Calu3 (cell line): ENCODE results near the gene LRMDA. TPM values are rescaled to one million over a fixed set of nuclear protein-coding genes. Genes with fewer than 3 reads are reported as not detected.

Source experiments
- BruUV-seq: library from RNA; stranded (reverse); fragments of 400-500 nt; replicated peaks from 2 replicates; lab custom pipeline; 2021; lab: Mats Ljungman, UMichigan
- CTCF ChIA-PET: fragments of 300-600 bp; sonication (Branson Sonifier 250); formaldehyde crosslinking; loops from one replicate; lab custom pipeline; 2022; ENCODE audit warnings: antibody characterized with exemption; lab: Charles Lee
- DNase-seq: peaks from one replicate; pipeline ENCODE4 v3.0.0; 2022
- H3K27ac Mint-ChIP-seq: one replicate; pipeline ENCODE4 v1.8.0; 2022; ENCODE audit warnings: mixed read lengths; ENCODE audit not compliant: unreplicated experiment
- H3K27me3 Mint-ChIP-seq: one replicate; pipeline ENCODE4 v1.8.0; 2022; ENCODE audit warnings: mixed read lengths; ENCODE audit not compliant: unreplicated experiment
- H3K36me3 Mint-ChIP-seq: one replicate; pipeline ENCODE4 v1.8.0; 2022; ENCODE audit warnings: mild to moderate bottlenecking, moderate library complexity, mixed read lengths; ENCODE audit not compliant: insufficient read depth, unreplicated experiment
- H3K4me1 Mint-ChIP-seq: one replicate; pipeline ENCODE4 v1.8.0; 2022; ENCODE audit warnings: mild to moderate bottlenecking, low read depth, mixed read lengths; ENCODE audit not compliant: unreplicated experiment
- H3K4me3 Mint-ChIP-seq: one replicate; pipeline ENCODE4 v1.8.0; 2022; ENCODE audit warnings: mild to moderate bottlenecking, low read depth, moderate library complexity, mixed read lengths; ENCODE audit not compliant: unreplicated experiment
- H3K9me3 Mint-ChIP-seq: one replicate; pipeline ENCODE4 v1.8.0; 2022; ENCODE audit warnings: low read depth, mixed read lengths; ENCODE audit not compliant: unreplicated experiment
- intact Hi-C: fragments of 100-400 bp; cut with micrococcal nuclease; formaldehyde crosslinking; loops from one replicate; pipeline ENCODE4 v1.10.0; 2022; ENCODE audit not compliant: unreplicated experiment
- total RNA-seq: library from RNA; stranded (reverse); gene quantifications from 2 replicates; pipeline ENCODE4 v1.2.3, GENCODE V29; 2022
- TF ChIP-seq, protein P1 (sequence below): fragments of 200-600 bp; IDR thresholded peaks from one replicate; pipeline ENCODE4 v1.8.0; 2022; ENCODE audit warnings: antibody characterized with exemption; ENCODE audit not compliant: unreplicated experiment

Gene LRMDA
- total RNA-seq, 1 experiment from 2014 or later = 7.6 TPM

DNA sequence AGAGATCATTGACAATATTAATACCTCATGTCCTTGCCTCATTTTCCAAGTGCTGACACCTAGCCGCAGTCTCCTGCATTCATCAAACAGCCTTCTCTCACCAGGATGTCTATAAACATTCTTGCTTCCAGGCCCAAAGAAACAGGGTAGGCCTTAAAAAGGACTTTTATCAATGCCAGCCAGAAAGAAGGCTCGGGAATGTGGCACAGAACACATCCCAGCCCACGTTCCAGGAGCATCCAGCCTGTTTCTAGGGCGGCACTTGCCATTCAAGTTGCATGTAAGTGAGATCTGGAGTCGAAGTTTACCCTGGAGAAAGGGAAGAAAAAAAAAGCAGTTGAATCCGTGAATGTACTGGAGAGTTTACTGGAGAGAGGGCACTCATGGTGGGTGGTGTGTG is 1123.1 kb downstream of the LRMDA start:
- H3K27me3 Mint-ChIP-seq = peaks cover 2% of the 10 kb centered on the region
- no TSS peak for BruUV-seq
- intact Hi-C loops = no loop called here
- no peak overlapping the region for H3K4me3 Mint-ChIP-seq
- TF ChIP-seq, protein P1, sequence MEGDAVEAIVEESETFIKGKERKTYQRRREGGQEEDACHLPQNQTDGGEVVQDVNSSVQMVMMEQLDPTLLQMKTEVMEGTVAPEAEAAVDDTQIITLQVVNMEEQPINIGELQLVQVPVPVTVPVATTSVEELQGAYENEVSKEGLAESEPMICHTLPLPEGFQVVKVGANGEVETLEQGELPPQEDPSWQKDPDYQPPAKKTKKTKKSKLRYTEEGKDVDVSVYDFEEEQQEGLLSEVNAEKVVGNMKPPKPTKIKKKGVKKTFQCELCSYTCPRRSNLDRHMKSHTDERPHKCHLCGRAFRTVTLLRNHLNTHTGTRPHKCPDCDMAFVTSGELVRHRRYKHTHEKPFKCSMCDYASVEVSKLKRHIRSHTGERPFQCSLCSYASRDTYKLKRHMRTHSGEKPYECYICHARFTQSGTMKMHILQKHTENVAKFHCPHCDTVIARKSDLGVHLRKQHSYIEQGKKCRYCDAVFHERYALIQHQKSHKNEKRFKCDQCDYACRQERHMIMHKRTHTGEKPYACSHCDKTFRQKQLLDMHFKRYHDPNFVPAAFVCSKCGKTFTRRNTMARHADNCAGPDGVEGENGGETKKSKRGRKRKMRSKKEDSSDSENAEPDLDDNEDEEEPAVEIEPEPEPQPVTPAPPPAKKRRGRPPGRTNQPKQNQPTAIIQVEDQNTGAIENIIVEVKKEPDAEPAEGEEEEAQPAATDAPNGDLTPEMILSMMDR = no peak
- H3K4me1 Mint-ChIP-seq = no peaks in the 10 kb centered on the region
- no peak for DNase-seq
- no peaks in the 10 kb centered on the region for H3K36me3 Mint-ChIP-seq
- CTCF ChIA-PET = no interaction called here
- H3K9me3 Mint-ChIP-seq = peaks cover 9% of the 10 kb centered on the region
- H3K27ac Mint-ChIP-seq = no peak overlapping the region

DNA sequence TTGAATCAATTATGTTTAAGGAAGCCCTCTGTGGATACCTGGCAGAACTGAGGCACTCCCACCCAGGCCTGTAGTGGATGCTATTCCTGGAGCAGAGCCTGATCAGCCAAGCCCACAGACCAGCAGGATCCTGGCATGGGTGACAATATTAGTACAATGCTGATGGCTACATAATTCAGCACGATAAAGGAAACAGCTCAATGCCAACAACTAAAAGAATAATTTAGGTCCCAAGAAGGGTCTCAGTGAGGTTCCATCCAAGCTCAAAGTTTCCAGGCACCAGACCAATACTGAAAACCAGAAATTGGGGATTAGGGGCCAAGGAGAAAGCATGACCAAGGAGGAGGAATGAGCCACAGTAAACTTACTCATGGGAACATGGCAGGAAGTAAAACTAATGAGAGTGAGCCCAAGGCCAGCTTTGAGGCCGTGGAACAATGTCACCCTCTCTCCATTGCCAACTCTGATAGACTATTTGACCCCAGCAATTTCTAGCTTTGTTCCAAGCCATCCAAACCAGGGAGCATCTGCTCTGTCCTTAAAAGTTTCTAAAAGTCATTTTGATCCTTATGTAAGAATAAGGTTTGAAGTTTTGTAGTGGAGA is 1123.7 kb downstream of the LRMDA start:
- Mint-ChIP-seq H3K36me3 (no peaks in the 10 kb centered on the region), H3K27me3 (no peaks in the 10 kb centered on the region), H3K27ac (no peak overlapping the region), H3K9me3 (peaks cover 9% of the 10 kb centered on the region), H3K4me3 (no peak overlapping the region), H3K4me1 (no peaks in the 10 kb centered on the region)
- TF ChIP-seq, protein P1 = no peak
- CTCF ChIA-PET = interaction anchor here (0.6 kb wide), 1 partner anchor 72 kb away, joined by 3 read pairs; no protein-coding TSS in a partner anchor
- no TSS peak for BruUV-seq
- intact Hi-C loops = no loop called here
- no peak for DNase-seq

DNA sequence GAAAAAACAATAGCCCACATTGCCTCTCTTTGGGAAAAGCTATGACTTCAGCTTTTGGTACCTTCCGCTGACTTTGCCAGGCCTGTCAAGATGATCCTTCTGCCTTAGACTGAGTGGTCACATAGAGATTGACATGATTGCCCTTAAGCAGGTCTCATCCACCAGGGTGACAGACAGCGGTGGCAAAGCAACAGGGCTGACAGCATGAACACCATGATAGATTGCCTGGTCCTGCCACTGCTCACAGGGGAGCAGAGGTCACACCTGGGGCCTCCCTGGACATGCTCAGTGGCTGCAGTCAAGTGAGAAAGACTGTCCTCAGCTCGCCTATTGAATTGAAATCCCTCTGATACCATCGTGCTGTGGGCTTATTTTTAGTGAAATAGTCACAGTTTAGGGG is 1125.9 kb downstream of the LRMDA start:
- no TSS peak for BruUV-seq
- no peak overlapping the region for H3K27ac Mint-ChIP-seq
- TF ChIP-seq, protein P1 = no peak

DNA sequence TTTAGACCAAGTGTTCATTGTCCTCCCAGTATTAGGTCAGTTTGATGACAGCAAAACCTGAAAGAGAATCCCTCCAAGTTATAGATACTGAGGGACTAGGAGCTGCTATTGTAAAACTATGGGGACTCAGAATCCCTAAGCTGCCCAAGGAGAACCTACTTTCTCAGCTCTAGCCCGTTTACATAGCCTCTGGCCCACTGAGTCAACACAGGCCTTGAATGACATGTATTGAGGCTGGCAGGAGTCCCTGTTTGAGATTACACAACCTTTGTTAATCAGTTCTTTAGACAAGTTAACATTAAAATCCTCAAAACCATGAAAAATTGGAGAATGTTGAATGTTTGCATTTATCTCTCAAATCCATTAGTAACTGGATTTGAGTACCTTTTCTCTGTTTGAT is 1127.2 kb downstream of the LRMDA start:
- DNase-seq = no peak
- TF ChIP-seq, protein P1 = no peak
- Mint-ChIP-seq H3K27me3 (no peaks in the 10 kb centered on the region), H3K4me3 (no peak overlapping the region), H3K36me3 (no peaks in the 10 kb centered on the region), H3K9me3 (peaks cover 9% of the 10 kb centered on the region), H3K27ac (no peak overlapping the region), H3K4me1 (no peaks in the 10 kb centered on the region)
- BruUV-seq = no TSS peak
- CTCF ChIA-PET = no interaction called here
- intact Hi-C loops = no loop called here

More for the DNA sequence above, 1125.9 kb downstream of the LRMDA start:
- CTCF ChIA-PET = no interaction called here
- intact Hi-C loops = no loop called here
- no peaks in the 10 kb centered on the region for H3K4me1 Mint-ChIP-seq
- peaks cover 9% of the 10 kb centered on the region for H3K9me3 Mint-ChIP-seq
- no peaks in the 10 kb centered on the region for H3K27me3 Mint-ChIP-seq
- H3K36me3 Mint-ChIP-seq = no peaks in the 10 kb centered on the region
- DNase-seq = no peak
- no peak overlapping the region for H3K4me3 Mint-ChIP-seq
